Retinal pigment epithelial cell (primary cell): ENCODE data around the gene SMG5.
A peak's percentile ranks its signal among the peaks of the same experiment; 100 is the strongest.

Experiments
- DNase-seq: peaks from one replicate; pipeline ENCODE4 v3.0.0-alpha.2; 2010; ENCODE audit warnings: low read depth
- H3K4me3 ChIP-seq: 2 replicates; pipeline ENCODE4 v1.5.1; 2011; ENCODE audit warnings: mild to moderate bottlenecking, low read length, control low read depth, moderate library complexity
- TF ChIP-seq, protein P1 (sequence below): conservative IDR thresholded peaks from 2 replicates; pipeline ENCODE4 v1.5.1; 2011; ENCODE audit warnings: low read depth, low read length, control low read depth, inconsistent platforms

SMG5 gene

DNA sequence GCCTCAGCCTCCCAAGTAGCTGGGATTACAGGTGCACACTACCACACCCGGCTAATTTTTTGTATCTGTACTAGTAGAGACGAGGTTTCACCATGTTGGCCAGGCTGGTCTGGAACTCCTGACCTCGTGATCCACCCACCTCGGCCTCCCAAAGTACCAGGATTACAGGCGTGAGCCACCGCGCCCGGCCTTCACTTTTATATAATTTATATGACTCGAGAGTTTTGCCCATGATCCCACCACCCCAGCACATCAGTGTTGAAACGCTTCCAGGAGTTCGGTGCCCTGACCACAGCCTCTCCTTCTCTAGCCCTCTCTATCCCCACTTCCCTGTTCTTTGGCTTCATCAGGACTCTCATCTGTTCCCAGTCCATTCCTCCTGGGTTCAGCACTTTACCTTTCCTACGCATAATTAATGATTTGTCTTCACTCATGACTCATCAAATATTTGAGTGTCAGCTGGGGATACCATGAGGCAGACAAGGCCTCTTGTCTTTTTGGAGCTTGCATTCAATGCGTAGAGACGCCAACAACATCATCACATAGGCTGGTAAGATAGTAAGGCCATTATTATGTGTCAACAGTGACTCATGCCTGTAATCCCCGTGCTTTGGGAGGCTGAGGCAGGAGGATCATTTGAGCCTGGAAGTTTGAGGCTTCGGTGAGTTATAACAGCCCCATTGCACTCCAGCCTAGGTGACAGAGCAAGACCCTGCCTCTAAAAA lies 68.4 kb downstream of the SMG5 start:
- peak overlapping the region; percentile 91 for H3K4me3 ChIP-seq
- TF ChIP-seq, protein P1, sequence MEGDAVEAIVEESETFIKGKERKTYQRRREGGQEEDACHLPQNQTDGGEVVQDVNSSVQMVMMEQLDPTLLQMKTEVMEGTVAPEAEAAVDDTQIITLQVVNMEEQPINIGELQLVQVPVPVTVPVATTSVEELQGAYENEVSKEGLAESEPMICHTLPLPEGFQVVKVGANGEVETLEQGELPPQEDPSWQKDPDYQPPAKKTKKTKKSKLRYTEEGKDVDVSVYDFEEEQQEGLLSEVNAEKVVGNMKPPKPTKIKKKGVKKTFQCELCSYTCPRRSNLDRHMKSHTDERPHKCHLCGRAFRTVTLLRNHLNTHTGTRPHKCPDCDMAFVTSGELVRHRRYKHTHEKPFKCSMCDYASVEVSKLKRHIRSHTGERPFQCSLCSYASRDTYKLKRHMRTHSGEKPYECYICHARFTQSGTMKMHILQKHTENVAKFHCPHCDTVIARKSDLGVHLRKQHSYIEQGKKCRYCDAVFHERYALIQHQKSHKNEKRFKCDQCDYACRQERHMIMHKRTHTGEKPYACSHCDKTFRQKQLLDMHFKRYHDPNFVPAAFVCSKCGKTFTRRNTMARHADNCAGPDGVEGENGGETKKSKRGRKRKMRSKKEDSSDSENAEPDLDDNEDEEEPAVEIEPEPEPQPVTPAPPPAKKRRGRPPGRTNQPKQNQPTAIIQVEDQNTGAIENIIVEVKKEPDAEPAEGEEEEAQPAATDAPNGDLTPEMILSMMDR: no peak

DNA sequence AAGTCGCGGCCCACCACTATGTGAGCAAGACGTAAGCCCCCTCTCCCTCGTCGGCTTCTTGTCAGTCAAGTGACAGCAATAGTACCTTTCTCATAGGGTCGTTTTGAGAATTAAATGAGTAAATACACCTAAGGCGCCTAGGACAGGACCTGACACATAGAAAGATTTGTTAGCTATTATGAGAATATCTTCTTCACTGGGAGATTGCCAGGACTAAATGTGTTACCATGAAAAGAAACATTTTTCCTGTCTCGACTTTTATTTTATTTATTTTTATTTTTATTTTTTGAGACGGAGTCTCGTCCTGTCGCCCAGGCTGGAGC lies 69.0 kb downstream of the SMG5 start:
- TF ChIP-seq, protein P1: no peak
- H3K4me3 ChIP-seq: peak overlapping the region; percentile 91
- no peak for DNase-seq

More for the DNA sequence above, 68.4 kb downstream of the SMG5 start:
- no peak for DNase-seq

DNA sequence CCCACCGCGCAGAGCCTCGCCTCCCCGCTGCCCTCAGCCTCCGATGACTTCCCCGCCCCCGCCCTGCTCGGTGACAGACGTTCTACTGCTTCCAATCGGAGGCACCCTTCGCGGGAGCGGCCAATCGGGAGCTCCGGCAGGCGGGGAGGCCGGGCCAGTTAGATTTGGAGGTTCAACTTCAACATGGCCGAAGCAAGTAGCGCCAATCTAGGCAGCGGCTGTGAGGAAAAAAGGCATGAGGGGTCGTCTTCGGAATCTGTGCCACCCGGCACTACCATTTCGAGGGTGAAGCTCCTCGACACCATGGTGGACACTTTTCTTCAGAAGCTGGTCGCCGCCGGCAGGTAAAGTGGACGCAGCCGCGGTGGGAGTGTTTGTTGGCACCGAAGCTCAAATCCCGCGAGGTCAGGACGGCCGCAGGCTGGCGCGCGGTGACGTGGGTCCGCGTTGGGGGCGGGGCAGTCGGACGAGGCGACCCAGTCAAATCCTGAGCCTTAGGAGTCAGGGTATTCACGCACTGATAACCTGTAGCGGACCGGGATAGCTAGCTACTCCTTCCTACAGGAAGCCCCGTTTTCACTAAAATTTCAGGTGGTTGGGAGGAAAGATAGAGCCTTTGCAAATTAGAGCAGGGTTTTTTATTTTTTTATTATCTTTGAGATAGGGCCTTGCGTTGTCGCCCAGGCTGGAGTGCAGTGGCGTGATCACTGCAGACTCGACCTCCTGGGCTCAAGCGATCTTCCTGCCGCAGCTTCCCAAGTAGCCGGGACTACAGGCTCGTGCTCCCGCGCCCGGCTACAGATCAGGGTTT lies 69.6 kb downstream of the SMG5 start, which contains the start of gene PMF1:
TSS of gene PMF1 (plus strand) at position 175 of the 811 bp plus-strand sequence. CDS start at position 184, 9 bp downstream.
- TF ChIP-seq, protein P1: no peak
- peak; percentile 87 for DNase-seq

DNA sequence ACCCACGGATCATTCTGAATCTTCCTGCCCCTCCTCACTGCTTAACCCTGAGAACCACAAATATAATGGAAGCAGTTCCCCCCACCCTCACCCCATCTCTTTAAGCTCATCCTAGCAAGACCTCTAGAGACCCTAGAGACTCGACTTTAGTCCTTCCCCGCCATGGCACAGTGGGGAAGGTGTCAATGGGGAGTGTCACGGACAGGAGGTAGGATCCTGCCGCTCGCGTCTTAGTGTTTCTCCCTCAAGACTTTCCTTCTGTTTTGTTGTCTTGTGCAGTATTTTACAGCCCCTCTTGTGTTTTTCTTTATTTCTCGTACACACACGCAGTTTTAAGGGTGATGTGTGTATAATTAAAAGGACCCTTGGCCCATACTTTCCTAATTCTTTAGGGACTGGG lies 70.5 kb downstream of the SMG5 start:
- H3K4me3 ChIP-seq: peak overlapping the region; percentile 91
- DNase-seq: no peak
- TF ChIP-seq, protein P1: no peak

More for the DNA sequence above, 69.6 kb downstream of the SMG5 start, which contains the start of gene PMF1:
- H3K4me3 ChIP-seq: peak within 1 kb of the TSS; percentile 91

DNA sequence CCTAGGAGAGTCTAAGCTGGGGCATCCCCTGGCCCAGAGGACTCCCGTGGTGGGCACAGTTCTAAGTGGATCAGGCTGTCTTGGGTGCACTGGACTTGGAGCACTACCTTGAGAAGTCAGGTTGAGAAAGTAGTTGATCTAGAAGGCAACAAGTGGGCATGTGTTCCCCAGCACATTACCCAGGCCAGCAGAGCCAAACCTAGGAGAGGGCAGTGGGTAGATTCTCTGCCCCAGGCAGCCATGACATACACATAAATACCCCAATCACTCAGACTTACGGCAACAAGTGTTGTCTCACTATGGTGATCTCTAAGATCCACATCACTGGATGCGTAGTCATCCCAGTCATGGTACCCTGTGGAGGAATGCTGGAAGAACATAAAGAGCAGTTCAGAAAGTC lies 71.4 kb downstream of the SMG5 start:
- H3K4me3 ChIP-seq: no peak overlapping the region
- DNase-seq: no peak
- TF ChIP-seq, protein P1: no peak

DNA sequence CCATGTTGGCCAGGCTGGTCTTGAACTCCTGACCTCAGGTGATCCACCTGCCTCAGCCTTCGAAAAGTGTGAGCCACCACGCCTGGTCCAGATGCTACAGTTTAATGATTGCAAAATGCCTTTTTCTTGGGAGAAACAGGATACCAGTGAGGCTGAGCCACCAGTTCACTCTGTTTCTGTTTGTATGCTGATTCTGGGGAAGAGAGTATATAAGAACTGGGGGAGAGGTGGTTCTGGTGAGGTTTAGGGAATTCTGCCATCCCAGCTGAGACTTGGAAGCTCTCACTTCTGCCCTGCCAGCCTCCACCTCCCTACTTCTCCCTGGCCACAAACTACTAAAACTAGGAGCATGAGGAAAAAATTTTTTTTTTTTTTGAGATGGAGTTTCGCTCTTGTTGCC lies 77.9 kb downstream of the SMG5 start:
- DNase-seq: no peak
- no peak overlapping the region for H3K4me3 ChIP-seq
- TF ChIP-seq, protein P1: no peak
